Measurements from ENCODE around the gene ASB13.

ASB13 gene

DNA sequence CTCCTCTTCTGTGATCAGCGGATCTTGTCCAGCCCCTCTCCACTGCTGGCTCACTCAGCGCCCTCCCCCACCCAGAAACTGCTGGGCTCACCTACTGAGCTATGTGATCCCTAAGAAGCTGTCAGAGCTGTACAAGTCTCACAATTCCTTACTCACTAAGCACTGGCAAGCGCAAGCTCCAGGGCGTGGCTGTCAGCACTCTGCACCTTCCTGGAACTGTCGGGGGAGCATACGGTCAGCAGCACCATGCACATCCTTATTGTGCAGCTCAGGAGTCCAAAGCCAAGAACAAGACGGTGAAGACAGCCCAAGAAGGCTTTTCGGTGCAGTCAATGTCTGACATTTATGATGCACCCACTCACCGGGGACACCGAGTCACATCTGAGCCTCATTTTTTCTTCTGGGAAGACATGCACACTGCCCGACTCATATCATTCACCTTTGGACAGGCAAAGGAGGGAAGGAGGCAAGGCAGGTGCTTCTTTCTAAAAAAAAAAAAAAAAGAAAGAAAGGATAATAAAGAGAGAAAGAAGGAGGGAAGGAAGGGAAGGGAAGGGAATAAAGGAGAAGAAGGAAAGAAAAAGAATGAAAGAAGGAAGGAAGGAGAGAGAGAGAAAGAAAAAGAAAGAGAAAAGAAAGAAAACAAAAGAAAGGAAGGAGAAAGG is 56.3 kb downstream of the ASB13 start:
- DNase-seq (ENCODE audit: low spot score): no peak
- TF ChIP-seq, protein P1, sequence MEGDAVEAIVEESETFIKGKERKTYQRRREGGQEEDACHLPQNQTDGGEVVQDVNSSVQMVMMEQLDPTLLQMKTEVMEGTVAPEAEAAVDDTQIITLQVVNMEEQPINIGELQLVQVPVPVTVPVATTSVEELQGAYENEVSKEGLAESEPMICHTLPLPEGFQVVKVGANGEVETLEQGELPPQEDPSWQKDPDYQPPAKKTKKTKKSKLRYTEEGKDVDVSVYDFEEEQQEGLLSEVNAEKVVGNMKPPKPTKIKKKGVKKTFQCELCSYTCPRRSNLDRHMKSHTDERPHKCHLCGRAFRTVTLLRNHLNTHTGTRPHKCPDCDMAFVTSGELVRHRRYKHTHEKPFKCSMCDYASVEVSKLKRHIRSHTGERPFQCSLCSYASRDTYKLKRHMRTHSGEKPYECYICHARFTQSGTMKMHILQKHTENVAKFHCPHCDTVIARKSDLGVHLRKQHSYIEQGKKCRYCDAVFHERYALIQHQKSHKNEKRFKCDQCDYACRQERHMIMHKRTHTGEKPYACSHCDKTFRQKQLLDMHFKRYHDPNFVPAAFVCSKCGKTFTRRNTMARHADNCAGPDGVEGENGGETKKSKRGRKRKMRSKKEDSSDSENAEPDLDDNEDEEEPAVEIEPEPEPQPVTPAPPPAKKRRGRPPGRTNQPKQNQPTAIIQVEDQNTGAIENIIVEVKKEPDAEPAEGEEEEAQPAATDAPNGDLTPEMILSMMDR (IDR thresholded peaks at IDR 0.05; ENCODE audit: extremely low read depth, missing control alignments): no peak

DNA sequence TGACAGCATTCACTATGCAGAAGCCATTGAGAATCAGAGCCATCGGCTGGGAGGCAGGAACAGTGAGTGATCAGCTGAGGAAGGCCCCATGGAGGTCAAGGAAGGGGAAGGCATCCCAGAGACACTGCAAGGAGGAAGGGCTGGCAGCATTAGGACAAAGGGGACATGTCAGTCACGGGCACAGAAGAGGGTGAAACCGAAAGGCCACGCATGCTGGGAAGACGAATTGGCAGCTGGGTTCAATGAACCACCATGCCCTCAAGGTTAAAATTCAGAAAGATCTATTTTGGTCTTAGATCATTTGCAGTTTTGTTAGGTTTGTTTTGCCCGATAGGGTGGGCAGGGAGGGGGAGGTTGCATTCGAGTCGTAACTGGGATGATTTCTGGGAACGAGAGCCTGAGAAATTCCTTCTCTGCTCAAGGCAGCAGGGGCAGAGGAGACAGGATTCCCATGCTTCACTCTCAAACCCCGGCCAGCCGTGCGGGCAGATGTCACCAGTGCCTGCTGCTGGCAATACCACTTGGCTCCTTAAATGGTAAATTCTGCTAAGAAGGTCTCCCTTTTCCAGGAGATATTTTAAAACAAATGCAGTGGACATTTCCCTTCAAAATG is 57.7 kb downstream of the ASB13 start:
- no peak for DNase-seq (ENCODE audit: low spot score)
- TF ChIP-seq, protein P1 (IDR thresholded peaks at IDR 0.05; ENCODE audit: extremely low read depth, missing control alignments): no peak

DNA sequence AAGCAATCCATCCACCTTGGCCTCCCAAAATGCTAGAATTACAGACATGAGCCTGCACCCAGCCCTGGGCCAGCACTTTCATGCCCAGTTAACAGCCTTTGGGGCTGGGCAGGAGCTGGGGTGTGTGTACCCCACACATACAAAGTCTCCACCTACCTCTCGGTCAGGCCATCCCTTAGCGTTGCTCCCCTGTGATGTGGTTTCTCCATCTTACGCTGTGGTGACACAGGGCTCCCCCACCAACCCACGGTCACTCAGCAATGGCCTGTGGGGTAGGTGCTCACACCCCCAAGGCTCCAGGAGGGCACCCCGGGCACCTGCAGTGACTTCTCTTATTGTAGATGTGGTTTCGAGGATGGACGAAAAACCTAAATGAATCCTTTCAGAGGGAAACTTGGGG is 58.8 kb downstream of the ASB13 start:
- no peak for DNase-seq (ENCODE audit: low spot score)

DNA sequence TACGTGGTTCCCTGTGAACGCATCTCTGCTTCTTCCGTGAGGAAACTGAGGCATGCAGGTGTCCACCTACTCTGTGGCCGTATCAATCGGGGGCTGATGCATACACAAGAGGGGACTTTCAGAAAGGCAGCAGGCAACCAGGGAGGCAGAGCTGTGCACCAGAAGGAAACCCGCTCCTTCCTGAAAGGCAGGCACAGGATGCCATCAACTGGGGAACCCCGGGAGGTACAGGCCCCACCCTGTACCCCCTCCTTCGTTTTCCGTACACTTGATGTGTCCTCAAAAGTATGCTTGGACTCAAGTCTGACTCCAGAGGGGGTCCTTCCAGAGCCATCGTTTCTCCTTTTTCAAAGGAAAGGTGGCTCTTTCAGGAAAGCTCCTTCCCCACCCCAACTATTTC is 59.5 kb downstream of the ASB13 start:
- TF ChIP-seq, protein P1 (IDR thresholded peaks at IDR 0.05; ENCODE audit: extremely low read depth, missing control alignments): no peak

More for the DNA sequence above, 58.8 kb downstream of the ASB13 start:
- TF ChIP-seq, protein P1 (IDR thresholded peaks at IDR 0.05; ENCODE audit: extremely low read depth, missing control alignments): no peak

DNA sequence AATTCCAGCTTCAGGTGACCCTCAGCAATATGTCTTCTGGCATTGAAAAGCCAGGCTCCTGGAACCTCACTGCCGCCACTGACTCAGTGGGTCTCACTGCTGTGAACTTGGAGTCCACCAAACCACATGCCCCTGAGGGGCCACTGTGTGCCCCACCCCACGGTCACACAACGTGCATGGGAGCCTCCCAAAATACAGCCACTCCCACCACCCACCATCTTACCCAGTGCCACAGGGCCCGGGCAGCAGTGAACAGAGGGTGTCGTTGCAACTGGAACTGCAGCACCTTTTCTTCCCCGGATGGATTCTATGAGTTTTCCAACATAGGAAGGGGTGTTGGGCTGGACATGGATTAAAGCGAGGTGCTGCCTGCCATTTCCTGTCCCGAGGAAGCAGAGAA is 60.1 kb downstream of the ASB13 start:
- TF ChIP-seq, protein P1 (IDR thresholded peaks at IDR 0.05; ENCODE audit: extremely low read depth, missing control alignments): no peak
- no peak for DNase-seq (ENCODE audit: low spot score)

More for the DNA sequence above, 59.5 kb downstream of the ASB13 start:
- DNase-seq (ENCODE audit: low spot score): no peak

DNA sequence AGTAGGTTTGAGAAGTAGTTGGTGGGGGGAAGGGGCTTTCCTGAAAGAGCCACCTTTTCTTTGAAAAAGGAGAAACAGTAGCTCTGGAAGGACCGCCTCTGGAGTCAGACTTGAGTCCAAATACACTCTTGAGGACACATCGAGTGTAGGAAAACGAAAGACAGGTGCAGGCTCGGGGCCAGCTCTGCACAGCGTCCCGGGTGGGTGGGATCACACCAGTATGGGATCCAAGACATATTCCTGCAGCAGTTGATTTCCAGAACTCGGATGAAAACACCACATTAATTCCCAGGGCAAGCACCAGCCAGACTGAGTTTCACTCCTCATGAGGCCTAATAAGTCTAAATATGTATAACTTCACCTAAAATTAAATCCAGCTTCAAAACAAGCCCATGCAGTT is 61.4 kb downstream of the ASB13 start:
- TF ChIP-seq, protein P1 (IDR thresholded peaks at IDR 0.05; ENCODE audit: extremely low read depth, missing control alignments): no peak
- DNase-seq (ENCODE audit: low spot score): no peak

DNA sequence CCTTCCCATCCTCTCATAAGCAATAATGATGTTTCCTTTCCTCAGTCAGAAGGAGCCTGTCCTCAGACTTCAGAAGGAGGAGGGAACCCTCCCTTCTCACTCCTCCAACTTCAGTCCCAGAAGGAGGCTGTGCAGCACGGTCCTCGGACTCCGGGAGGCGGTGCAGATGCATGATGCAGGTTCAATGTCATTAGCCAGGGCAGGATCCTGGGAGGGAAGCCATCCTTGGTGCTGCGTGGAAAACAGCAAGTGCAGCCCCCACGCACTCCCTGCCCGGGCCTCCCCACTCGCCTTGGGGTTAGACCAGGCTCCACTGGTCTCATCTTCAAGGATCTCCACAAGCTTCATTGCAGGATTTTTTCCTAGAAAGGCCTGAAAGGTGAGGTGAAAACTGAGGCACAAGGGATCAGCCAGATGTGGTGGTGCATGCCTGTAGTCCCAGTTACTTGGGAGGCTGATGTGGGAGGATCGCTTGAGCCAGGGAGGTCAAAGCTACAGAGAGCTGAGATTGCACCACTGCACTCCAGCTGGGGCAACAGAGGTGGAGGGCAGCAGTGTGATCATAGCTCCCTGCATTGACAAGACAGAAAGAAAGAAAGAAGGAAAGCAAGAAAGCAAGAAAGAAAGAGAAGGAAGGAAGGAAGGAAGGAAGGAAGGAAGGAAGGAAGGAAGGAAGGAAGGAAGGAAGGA is 62.0 kb downstream of the ASB13 start:
- DNase-seq (ENCODE audit: low spot score): no peak
- TF ChIP-seq, protein P1 (IDR thresholded peaks at IDR 0.05; ENCODE audit: extremely low read depth, missing control alignments): no peak

Measured in GM20000 (cell line).